ENCODE results near the gene HADHB. TPM values are rescaled to one million over a fixed set of nuclear protein-coding genes. Genes with fewer than 3 reads are reported as not detected.
"Not testable (repeated sequence)": the region's sequence is repeated elsewhere in the genome, so short reads cannot be mapped to it uniquely, and the experiment has no call there.

The HADHB gene
- total RNA-seq, 1 donor from 2014 or later: 151 TPM

DNA sequence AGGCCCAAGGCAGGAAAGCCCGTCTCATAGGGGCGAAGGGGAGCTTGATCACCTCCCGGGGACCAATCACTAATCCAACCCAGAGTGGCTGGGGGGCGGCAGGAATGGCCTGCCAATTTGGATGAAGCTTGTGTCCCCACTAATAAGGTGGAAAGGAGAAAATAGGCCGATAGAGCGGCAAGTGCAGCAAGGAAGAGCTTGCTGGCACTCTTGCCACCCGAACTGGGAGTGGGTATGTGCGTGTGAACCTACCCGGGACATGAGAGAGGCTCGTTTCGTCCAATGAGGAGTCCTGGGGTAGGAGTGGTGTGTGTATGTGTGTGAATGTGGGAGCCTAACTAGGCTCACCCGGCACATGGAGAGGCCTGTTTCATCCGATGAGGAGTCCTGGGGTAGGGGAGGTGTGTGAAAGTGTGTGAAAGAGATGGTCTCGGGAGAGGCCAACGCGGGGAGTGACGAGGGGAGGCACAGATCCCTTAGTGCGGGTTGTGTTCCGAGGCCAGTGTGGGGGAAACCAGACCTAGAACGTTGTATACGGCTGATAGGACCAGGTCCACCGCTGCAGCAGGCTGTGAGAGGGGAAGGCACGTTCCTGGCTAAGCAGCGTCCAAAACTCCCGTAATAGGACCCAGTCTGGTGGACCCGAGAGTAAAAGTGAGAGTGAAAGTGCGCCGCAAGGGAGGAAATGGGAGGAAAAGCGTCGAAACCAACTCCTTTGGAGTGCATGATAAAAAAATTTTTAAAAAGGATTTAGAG lies 54.1 kb downstream of the HADHB start:
- DNase-seq: peak; percentile 64

DNA sequence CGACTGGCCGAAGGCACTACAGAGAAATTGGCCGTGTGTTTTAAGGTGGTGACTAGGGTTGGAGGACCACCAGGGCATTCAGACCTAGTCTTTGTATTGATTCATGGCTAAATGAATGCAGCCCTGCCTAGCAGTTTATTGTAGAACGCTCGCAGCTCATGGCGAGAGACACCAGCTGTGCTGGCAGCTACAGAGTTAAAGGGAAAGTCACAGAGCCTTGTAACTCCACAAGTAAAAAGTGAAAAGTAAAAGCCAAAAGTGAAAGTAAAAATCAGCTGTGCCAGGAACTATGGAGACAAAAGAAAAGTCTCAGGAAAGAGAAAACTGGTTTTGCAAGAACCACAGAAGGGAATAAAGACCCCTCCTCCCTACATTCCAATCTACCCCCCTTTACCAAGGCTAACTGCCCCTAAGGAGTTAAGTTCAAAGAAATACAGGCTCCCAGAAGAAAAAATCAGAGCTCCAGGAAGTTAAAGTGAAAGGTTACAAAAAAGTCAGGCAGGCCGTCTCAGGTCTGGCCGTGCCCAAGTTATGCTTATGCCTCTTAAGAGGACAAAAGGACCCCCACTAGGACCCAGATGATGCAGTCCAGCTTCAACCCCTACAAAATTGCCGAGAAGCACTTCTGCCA lies 54.8 kb downstream of the HADHB start:
- DNase-seq: peak; percentile 56

DNA sequence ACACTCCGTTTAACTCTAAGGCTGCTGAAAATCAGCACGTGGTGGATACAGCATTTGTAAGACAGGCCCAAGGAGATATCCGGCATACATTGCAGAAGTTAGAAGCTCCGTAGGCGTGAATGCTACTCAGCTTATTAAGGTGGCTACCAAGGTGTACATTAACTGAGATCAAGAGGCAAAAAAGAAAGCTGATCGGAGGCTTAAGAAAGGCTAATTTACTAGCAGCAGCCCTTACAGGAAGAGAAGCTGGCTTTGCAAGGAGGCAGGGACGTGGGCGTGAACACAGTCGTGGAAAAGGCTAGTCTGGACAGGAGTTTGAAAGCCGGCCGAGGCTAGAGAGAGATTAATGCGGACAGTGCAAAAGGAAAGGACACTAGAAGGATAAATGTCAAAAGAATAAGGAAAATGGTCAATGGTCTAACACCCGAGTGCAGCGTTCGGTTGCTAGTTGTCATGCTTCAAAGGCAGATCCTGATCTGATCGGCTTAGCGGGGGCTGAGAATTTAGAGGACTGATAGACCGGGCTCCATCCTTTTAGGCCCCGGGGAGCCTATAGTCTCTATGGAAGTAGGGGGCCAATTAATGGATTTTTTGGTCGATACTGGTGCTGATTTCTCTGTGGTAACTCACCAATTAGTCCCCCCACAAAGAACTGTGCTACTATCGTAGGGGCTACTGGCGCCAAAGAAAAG lies 55.6 kb downstream of the HADHB start:
- DNase-seq: peak; percentile 28

DNA sequence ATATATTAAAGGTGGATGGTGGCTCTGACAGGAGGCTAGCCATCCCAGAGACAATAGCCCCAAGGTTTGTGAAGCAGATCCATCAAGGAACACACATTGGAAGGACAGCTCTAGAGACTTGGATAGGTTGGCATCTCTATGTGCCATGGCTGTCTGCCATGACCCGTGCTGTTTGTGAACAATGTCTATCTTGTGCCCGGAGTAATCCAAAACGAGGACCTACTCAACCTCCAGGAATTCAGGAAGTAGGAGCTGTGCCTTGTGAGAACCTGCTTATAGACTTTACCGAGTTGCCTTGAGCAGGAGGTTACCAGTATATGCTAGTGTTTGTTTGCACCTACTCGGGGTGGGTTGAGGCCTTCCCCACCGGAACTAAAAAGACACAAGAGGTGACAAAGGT lies 58.1 kb downstream of the HADHB start:
- DNase-seq: no peak

DNA sequence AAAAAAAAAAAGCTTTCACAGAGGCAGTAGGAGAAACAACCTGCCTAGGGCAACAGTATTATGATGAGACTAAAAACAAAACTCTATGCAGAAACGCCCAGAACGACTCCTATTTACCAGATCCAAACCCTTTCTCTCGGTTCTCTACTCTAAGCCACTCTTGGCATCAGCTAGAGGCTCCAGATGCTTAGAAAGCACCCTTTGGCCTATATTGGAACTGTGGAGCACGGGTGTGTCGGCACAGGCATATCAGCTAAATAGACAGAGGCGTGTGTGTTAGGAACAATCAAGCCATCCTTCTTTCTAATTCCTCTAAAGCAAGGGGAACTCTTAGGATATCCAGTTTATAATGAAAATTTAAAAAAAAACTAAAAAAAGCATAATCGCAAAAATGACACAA lies 60.4 kb downstream of the HADHB start:
- not testable (repeated sequence) for DNase-seq

DNA sequence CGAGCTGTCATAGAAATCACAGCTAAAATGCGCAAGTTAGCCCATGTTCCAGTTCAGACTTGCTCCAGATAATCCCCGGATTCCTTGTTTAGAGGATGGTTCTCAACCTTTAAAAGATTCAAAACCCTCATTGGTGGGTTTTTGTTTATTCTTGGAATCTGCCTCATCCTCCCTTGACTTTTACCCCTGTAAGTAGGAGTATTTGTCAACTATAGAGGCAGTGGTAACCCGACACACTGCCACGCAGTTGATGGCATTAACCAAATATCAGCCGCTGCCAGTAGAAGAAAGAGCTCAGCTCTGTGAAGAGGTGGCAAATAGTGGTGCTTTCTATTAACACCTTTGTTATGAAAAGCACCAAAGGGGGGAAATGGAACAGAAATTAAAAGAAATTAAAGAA lies 60.8 kb downstream of the HADHB start:
- DNase-seq: no peak

DNA sequence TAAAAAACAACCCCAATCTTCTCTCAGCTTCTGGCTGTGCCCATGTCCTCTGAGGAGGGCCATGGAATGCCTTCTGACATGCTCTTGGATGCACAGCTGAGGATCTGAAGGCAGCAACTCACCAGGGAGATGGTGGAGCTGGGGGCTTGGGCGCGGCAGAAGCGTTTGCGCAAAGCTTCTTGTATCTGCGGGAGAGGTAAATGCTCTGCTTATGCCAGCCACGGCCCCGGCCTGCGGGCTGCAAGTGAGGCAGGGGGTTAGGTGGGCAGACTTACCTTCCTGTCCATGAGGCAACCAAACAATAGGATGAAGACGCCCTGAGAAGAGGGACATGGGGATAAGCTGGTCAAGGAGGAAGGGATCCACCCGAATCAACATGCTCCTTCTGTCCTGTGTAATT lies 65.2 kb downstream of the HADHB start:
- no peak for DNase-seq

DNA sequence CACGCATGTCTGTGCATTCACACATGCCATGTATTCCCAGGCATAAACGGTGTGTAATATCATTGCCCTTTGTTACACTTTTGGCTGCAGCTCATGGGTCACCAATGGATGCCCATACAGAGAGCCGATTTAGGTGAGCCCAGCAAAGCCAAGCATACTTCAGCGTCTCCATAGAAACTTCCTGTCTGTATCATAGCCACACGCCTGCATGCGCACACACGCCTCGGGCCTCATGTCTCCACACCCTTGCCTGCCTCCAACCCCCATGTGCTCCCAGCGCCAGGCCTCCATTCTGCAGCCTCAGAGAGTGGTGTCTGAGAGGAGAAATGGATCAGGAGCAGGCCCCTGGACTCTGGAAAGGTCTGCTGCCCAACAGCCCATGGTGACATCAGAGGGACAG lies 67.7 kb downstream of the HADHB start:
- DNase-seq: no peak

DNA sequence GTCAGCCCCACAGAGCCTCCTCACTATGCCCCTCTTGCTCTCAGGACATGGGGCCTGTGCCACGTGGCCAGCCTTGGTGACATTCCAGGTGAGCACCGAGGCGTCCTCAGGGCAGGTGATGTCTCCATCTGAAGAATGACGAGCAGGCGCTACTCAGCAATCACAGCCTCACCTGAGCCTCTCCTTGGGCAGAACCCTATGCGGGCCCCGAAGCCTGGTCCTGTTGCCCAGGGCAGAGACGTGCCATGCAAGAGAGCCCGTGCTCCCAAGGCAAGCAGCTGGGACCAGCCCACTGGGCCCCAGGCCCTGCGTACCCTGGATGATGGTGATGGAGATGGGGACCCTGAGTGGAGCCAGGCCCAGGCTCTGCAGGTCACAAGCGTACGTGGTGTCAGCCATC lies 68.7 kb downstream of the HADHB start:
- no peak for DNase-seq

DNA sequence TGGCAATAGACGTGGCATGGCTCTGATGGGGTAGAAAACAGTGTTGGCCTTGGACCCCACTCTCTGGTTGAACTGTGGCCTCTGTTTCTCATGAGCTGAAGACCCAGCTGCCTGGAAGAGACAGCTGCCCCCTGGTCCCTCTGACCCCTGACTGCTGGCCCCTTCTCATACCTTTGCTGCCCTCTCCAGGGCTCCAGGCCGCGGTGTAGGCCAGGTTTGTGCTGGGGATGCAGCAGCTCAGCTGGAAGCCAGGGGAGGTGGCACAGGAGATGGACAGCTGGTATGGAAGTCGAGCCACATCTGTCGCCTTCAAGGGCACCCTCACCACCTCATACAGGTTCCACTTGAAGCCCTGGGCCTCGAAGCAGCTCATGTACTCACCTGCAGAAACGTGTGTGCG lies 69.5 kb downstream of the HADHB start:
- no peak for DNase-seq

DNA sequence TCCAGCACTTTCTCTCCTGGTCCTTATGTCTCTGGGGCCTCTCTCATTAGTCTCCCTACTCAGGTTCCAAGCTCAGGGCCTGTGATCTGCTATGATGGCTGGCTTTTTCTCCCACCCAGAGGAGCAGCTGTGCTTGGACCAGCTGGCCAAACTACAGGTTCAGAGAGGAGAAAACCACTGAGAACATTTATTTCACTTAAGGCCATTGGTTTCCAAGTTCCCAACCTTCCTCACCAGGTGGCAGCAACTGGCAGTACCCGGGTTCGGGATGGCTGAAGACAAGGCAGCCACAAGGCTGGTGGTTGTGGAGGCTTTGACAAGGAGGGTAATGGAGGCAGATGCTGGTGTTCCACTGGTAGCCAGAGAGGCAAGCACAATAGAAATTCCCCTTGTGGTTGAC lies 71.3 kb downstream of the HADHB start:
- peak; percentile 42 for DNase-seq

DNA sequence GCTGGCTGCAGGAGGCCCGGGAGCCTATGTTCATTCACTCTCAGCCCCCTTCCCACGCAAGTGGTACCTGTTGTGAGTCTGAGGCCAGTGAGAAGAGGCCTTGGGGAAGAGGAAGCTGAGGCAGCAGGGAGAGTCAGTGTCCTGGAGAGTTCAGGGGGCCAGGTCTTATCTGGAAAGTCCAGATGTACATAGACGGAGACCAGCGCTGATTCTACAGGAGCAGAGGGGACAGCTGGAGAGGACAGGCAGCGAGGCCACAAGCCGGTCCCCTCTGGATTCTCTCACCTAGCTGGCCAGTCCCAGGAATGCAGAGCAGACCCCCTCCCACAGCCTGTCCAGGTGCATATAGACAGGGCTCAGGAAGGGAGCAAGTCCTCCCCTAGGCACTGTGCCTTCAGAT lies 72.1 kb downstream of the HADHB start:
- no peak for DNase-seq

DNA sequence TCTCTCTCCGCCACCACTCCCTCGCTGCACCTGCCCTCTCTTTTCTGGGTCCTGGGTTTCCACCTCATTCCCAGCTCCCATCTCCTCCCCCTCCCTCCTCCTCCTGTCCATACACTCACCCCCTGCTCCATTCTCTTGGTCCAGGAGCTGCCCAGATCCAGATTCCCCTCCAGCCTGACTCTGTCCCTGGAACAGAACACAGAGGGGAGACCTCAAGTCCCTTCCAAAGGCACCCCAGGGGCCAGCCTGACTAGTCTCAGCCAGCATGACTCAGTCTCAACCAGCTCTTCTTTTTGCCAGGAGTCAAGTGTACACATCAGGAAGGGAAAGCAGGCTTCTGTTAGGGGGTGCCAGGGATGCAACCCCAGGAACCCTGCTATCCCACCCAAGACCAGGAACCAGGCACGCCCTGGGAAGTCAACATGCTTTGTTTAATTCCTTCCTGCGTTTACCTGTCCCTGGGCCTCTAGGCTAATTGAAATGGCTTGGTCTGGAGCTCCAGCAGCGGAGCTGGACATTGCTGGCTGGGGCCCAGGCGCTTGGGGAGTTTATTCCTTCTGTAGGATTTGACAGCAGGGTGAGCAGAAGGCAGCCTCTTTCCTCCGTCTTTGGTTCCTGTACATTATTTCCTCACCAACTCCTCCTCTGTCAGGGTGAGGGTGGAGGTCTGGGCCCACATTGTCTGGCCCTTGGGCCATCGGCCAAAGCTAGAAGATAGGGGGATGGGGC lies 72.8 kb downstream of the HADHB start:
- no peak for DNase-seq

DNA sequence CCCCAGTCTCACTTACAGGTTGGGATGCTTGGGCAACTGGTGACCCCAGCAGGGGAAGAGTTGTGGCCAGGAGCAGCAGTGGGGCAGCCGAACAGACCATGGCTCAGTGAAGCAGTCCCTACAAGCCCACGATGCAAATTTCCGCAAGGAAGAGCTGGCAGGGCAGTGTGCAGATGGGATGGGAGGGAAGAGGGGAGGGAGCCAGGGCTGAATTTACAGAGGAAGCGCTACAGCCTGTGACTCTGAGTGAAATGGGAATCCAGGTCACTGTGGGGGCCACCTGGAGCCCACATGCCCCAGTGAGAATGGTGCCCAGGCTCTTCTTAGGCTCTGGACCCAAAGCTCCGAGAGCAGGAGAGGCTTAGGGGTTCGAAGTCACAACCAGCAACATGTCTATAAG lies 74.2 kb downstream of the HADHB start:
- no peak for DNase-seq

DNA sequence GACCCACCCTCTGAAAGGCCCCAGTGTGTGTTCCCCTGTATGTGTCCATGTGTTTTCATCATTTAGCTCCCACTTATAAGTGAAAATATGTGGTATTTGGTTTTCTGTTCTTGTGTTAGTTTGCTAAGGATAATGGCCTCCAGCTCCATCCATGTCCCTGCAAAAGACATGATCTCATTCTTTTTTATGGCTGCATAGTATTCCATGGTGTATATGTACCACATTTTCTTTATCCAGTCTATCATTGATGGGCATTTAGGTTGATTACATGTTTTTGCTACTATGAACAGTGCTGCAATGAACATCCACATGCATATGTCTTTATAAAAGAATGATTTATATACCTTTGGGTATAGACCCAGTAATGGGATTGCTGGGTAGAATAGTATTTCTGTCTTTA lies 79.7 kb downstream of the HADHB start:
- not testable (repeated sequence) for DNase-seq

DNA sequence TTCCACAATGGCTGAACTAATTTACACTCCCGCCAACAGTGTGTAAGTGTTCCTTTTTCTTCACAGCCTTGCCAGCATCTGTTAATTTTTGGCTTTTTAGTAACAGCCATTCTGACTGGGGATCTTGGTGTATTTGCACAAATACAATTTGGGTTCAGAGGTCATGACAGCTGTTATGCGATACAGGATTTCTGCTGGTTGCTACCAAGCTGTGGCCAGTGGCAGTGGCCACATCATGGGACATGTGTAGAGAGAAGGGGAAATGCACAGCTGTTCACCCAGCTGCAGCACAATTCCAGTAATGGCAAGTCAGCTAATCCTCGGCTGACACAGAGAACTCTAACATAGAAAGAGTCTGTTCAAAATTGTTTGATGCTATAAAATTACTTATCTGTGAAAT lies 80.2 kb downstream of the HADHB start:
- no peak for DNase-seq

DNA sequence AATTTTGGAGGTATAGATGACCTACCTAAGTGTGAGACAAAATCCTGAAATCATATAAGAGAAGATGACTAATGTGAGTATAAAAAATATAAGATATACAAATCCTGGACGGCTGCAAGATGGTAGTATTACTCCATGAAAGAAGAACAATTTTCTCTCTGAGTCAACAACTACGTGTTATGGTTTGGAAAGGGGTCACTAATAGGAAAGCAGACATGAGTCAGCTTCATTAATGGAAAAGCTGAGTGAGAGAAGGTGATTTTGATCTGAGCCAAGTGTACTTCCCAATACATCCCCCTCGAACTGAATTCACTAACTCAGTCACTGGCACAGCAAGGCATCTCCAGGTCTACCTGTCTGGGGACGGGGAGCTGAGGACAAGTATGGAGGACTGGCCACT lies 81.1 kb downstream of the HADHB start:
- DNase-seq: peak; percentile 49

DNA sequence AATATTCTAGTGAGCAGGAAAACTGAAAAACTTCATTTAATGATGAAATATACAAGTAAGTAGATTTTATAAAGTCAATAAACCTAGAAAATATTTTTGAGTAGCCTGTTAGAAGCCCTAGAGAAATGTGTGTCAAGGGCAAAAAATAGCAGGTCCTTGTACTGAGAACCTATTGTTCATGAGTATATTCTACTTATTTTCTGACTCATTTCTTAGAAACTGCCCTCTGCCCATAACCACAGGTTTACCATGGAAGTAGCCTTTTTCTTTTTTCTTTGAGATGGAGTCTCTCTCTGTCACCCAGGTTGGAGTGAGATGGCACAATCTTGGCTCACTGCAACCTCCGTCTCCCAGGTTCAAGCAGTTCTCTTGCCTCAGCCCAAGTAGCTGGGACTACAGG lies 81.8 kb downstream of the HADHB start:
- DNase-seq: no peak

DNA sequence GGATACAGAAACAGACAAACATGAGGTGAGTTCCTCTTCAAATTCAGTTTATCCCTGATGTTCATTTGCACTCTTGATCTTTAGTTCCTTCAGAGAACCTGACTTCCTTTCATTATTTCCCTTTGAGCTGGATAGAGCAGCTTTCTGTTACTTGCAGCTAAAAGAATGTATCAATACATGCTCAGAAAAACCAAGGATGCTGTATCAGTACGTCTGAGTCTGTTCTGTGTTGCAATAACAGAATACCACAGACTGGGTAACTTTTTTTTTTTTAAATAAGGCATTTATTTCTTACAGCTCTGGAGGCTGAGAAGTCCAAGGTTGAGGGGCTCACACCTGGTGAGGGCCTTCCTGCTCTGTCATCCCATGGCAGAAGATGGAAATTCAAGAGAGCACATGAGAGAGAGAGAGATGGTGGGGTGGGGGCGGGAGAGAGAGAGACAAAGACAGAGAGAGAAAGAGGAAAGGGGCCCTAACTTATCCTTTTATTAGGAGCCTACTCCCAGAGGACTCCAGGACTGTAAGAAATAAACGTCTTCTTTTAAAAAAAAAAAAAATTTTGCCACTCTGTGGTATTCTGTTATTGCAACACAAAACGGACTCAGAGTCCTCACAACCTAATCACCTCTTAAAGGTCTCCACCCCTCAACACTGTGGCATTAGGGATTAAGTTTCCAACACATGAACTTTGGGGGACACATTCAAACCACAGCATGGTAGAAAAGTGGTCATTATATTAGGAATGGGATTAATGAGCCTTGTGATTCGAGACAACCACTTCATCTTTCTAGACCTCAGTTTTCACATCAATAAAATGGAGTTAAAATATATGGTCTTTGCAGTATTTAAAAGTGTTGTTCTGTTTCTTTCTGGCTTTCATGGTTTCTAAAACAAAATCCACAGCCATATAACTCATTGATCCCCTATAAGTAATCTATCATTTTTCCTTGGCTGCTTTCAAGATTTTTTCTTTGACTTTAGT lies 82.8 kb downstream of the HADHB start:
- DNase-seq: no peak

DNA sequence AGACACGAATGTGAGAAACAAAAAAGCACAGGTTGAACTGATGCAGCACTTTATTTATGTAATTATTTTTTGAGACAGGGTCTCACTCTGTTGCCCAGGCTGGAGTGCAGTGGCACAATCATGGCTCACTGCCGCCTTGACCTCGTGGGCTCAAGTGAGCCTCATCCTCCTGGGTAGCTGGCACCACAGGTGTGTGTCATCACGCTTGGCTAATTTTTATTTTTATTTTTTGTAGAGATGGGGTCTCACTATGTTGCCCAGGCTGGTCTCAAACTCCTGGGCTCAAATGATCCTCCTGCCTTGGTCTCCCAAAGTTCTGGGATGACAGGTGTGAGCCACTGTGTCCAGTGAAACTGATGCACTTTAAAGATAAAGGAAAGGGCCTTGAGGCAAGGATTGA lies 84.3 kb downstream of the HADHB start:
- DNase-seq: not testable (repeated sequence)

DNA sequence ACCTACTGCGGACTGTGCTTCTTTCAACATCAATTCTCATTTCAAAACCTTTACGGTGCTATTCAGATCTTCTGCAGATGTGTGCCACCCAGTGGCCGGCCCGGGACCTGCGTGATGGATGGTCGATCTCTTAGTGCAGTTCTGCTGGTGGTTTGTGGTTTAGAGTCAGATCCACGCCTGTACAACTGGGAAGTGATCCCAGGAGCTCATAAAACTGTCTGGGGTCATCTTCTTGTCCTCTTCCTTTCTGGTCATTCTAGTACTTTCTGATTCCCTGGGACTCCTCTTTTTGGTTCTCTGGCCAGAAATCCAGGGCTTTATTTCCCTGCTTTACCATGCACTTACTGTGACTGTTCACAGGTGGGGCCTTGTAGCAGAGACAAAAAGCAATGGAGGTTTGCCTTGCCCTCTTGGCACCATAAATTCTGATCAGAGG lies 85.4 kb downstream of the HADHB start:
- peak; percentile 84 for DNase-seq

DNA sequence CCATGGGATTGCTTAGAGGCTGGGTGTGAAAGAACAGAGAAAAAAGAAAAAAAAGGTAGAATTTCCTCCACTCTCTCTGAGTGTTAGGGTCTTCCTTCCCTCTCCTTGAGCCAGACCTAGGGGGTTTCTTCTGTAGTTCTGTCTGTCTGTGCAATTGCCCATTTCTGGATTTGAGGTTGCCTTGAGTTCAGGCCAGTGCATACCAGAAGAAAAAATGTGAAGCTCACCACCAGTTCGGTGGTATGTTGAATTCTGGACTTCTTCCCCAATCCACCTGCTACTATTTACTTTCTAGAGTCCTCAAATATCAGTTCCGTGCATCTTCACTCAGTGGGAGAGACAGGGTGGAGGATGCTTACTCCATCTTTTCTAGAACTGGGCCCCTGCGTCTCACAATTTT lies 85.9 kb downstream of the HADHB start:
- no peak for DNase-seq
